T-helper 1 cell treated with Interleukin-12 subunit alpha and Interleukin-12 subunit beta and Interleukin-4 antibody, amounts not matched to agents 30 μg/mL and 1 μg/mL, for 36 hours (primary cell): ENCODE measurements around the gene SLC39A11.

Experiments used
- H3K27ac Mint-ChIP-seq: one replicate; pipeline ENCODE4 v1.8.0; 2021; ENCODE audit warnings: mild to moderate bottlenecking, mixed read lengths
- H3K27me3 Mint-ChIP-seq: one replicate; pipeline ENCODE4 v1.8.0; 2021; ENCODE audit warnings: low read depth, mixed read lengths
- H3K36me3 Mint-ChIP-seq: one replicate; pipeline ENCODE4 v1.8.0; 2021; ENCODE audit warnings: low read depth, mixed read lengths
- H3K4me1 Mint-ChIP-seq: one replicate; pipeline ENCODE4 v1.8.0; 2021; ENCODE audit warnings: low read depth, mixed read lengths
- H3K4me3 Mint-ChIP-seq: one replicate; pipeline ENCODE4 v1.8.0; 2021; ENCODE audit warnings: mild to moderate bottlenecking, moderate library complexity, mixed read lengths
- H3K9me3 Mint-ChIP-seq: one replicate; pipeline ENCODE4 v1.8.0; 2021; ENCODE audit warnings: mixed read lengths

The SLC39A11 gene

DNA sequence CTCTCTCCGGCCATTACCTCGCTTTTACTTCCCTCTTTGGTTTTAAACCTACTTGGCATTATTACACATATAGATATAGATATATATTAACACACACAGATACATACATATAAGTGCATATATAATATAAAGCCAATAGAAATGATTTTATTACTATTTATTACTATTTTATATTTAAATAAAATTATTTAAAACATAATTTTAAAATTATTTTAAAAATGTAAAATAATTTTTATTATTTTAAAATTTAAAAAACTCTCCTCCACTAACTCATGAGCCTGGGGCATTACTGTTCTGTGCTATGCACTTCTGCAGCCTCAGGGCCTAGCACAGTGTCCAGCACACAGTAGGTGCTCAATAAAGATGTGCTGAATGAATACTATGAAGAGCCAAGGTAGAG is 200.9 kb downstream of the SLC39A11 start:
- Mint-ChIP-seq H3K36me3 (peaks cover 1% of the 10 kb centered on the region), H3K27ac (no peak overlapping the region), H3K9me3 (no peaks in the 10 kb centered on the region), H3K4me3 (no peak overlapping the region), H3K27me3 (no peaks in the 10 kb centered on the region), H3K4me1 (no peaks in the 10 kb centered on the region)

GRCh38 chr17:72890711-72891110 is 201.8 kb downstream of the SLC39A11 start:
- H3K4me1 Mint-ChIP-seq = no peaks in the 10 kb centered on the region
- no peak overlapping the region for H3K4me3 Mint-ChIP-seq
- peaks cover 7% of the 10 kb centered on the region for H3K9me3 Mint-ChIP-seq
- peaks cover 1% of the 10 kb centered on the region for H3K36me3 Mint-ChIP-seq
- H3K27ac Mint-ChIP-seq = no peak overlapping the region
- H3K27me3 Mint-ChIP-seq = no peaks in the 10 kb centered on the region

DNA sequence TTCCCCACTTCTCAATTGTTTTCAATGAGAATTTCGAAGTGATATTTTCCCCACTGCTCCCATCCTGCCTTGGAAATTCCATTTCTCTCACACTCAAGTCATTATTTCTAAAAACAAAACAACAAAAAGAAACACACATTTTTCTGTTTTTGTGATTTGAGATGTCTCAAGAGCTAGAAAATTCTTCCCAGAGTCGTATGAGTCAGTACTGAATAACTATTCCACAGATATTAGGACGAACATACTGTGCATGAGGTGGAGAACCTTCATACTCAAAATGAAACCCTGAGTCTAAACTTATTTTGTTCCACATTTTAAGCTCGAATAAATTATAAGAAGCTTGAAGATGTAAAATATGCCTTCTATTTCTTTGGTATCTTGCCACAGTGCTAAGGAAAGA is 204.6 kb downstream of the SLC39A11 start:
- Mint-ChIP-seq H3K4me3 (no peak overlapping the region), H3K27ac (no peak overlapping the region), H3K36me3 (peaks cover 1% of the 10 kb centered on the region), H3K4me1 (no peaks in the 10 kb centered on the region), H3K9me3 (peaks cover 7% of the 10 kb centered on the region), H3K27me3 (no peaks in the 10 kb centered on the region)

DNA sequence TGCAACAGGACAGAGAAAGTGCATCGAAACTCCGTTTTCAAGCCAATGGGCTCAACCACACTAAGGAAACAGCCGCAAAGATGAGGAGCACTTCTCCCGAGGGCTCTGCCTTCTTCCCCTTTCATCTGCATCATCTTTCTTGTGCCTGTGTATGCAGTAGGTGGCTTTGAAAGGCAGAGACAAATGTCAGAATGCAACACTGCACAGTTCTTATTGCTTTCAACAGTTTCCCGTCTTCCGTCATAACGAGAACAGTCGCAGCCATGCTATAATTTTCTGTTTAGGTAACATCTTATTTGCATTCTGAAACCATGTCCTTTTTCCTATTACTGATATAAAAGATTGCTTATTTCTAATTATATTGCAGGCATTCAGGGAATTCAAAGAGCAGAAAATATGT is 205.2 kb downstream of the SLC39A11 start:
- H3K36me3 Mint-ChIP-seq = peaks cover 1% of the 10 kb centered on the region
- H3K27ac Mint-ChIP-seq = no peak overlapping the region
- H3K4me1 Mint-ChIP-seq = no peaks in the 10 kb centered on the region
- peaks cover 10% of the 10 kb centered on the region for H3K9me3 Mint-ChIP-seq
- no peak overlapping the region for H3K4me3 Mint-ChIP-seq
- H3K27me3 Mint-ChIP-seq = no peaks in the 10 kb centered on the region

DNA sequence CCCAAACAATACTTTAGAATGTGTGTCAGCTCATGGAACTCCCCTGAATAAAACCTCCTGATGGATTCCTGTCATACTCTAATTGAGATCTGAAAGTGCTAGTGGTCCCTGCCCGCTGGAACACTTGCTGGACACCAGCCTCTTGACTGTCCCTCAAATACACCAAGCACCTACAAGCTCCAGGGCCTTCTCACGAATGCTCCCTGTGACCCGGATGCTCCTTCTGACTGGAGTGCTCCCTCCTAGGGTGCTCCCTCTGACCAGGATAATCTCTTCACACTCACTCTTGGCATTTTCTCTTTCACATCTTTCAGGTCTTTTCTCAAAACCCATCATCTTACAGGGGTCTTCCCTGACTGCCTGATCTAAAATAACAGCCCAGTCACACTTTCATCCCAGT is 205.9 kb downstream of the SLC39A11 start:
- no peaks in the 10 kb centered on the region for H3K4me1 Mint-ChIP-seq
- no peaks in the 10 kb centered on the region for H3K27me3 Mint-ChIP-seq
- peaks cover 14% of the 10 kb centered on the region for H3K9me3 Mint-ChIP-seq
- peaks cover 1% of the 10 kb centered on the region for H3K36me3 Mint-ChIP-seq
- no peak overlapping the region for H3K4me3 Mint-ChIP-seq
- H3K27ac Mint-ChIP-seq = no peak overlapping the region

DNA sequence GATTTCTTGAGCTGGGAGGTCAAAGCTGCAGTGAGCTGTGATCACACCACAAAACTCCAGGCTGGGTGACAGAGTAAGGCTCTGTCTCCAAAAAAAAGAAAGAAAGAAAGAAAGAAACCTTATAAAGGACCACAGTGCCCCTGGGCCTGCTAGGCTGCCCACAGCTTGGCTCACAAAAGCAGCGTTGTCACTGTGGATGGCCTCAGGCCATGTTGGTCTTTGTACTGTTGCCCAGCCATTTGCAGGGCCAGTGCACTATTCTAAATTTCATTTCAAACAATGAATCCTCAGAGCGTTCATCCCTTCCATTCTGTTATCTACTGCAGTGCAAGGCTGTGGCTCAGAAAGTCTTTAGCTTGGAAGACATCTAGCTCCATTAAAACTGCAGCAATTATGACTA is 208.4 kb downstream of the SLC39A11 start:
- peaks cover 9% of the 10 kb centered on the region for H3K36me3 Mint-ChIP-seq
- peaks cover 2% of the 10 kb centered on the region for H3K4me1 Mint-ChIP-seq
- H3K9me3 Mint-ChIP-seq = peaks cover 28% of the 10 kb centered on the region
- no peak overlapping the region for H3K27ac Mint-ChIP-seq
- no peak overlapping the region for H3K4me3 Mint-ChIP-seq
- no peaks in the 10 kb centered on the region for H3K27me3 Mint-ChIP-seq

DNA sequence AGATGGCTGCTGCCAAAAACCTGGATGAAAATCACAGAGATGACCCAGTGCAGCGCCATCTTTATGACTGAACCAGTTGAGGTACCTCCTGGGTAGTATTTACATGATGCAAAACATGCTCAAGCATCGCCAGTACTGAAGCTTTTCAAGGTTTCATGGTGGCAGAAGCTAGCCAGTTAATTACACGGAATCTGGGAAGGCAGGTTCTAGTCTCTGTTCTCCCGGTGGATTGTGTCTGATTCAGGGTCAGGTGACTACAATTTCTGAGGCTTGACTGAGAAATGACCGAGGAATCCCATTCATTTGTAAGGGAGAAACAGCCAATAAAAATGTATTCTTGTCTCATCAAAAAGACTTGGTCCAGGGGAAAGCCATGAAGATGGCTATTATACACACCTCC is 209.1 kb downstream of the SLC39A11 start:
- H3K4me3 Mint-ChIP-seq = no peak overlapping the region
- H3K27me3 Mint-ChIP-seq = no peaks in the 10 kb centered on the region
- H3K9me3 Mint-ChIP-seq = peaks cover 34% of the 10 kb centered on the region
- no peak overlapping the region for H3K27ac Mint-ChIP-seq
- peaks cover 9% of the 10 kb centered on the region for H3K36me3 Mint-ChIP-seq
- peaks cover 2% of the 10 kb centered on the region for H3K4me1 Mint-ChIP-seq

DNA sequence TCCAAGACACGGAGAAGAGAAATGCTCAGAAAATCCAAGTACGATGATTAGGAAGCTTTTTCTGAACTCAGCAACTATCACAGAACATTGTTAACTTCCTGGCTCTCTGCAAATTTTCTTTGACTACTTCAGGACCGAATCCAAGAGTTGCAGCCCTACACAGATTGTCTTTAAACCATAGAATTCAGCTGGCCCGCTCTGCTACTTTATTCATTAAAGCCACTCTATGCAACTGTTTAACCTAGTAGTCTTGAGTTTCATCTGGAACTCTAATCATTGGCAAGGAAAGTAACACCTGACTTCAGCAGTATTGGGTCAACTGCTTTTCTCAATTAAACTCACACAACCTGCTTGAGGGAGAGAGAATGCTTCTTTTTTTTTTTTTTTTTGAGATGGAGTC is 210.1 kb downstream of the SLC39A11 start:
- Mint-ChIP-seq H3K4me3 (no peak overlapping the region), H3K9me3 (peaks cover 37% of the 10 kb centered on the region), H3K27me3 (no peaks in the 10 kb centered on the region), H3K36me3 (peaks cover 10% of the 10 kb centered on the region), H3K4me1 (peaks cover 2% of the 10 kb centered on the region), H3K27ac (no peak overlapping the region)

DNA sequence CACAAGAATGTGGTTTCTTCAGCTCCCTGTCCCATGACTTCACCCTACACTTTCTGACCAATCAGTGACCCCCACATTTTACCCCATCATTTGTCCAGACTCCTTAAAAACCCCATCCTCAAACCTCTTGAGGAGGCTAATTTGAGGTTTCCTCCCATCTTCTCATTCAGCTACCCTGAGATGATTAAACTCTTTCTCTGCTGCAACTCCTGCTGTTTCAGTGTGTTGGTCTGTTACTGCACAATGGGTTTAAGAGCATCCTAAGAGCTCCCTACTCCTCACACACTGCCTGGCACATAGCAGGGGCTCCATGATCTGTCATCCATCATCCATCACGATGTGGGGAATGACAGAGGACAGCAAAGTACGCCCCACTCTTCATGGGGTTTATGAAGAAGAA is 212.6 kb downstream of the SLC39A11 start:
- peaks cover 2% of the 10 kb centered on the region for H3K4me1 Mint-ChIP-seq
- no peak overlapping the region for H3K4me3 Mint-ChIP-seq
- H3K36me3 Mint-ChIP-seq = peaks cover 15% of the 10 kb centered on the region
- no peak overlapping the region for H3K27ac Mint-ChIP-seq
- H3K27me3 Mint-ChIP-seq = no peaks in the 10 kb centered on the region
- H3K9me3 Mint-ChIP-seq = peaks cover 51% of the 10 kb centered on the region

DNA sequence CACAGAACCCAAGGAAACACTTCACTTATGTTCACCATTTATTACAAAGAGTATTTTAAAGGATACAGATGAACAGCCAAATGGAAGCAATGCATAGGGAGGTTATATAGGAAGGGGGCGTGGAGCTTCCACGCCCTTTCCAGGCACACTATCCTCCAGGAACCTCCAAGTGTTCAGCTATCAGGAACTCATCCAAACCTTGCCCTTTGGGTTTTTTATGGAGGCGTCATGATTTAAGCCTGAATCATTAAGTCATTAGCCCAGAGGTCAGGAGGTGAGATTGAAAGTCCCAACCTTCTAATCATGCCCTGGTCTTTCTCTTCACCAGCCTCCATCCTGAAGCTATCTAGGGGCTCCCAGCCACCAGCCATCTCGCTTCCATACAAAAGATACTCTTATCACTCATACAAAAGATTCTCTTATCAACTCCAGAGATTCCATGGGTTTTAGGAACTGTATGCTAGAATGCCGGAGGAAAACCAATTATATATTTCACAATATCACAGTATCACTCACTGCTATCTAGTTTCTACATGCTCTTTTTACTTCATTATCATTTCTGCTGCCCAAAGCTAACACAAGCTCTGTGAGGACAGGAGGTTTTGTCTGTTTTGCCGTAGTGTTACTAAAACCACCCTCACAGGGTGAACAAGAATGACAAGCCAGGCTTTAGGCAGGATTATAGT is 213.4 kb downstream of the SLC39A11 start:
- H3K4me1 Mint-ChIP-seq = peaks cover 2% of the 10 kb centered on the region
- peaks cover 18% of the 10 kb centered on the region for H3K36me3 Mint-ChIP-seq
- no peak overlapping the region for H3K4me3 Mint-ChIP-seq
- peaks cover 56% of the 10 kb centered on the region for H3K9me3 Mint-ChIP-seq
- no peak overlapping the region for H3K27ac Mint-ChIP-seq
- H3K27me3 Mint-ChIP-seq = no peaks in the 10 kb centered on the region

DNA sequence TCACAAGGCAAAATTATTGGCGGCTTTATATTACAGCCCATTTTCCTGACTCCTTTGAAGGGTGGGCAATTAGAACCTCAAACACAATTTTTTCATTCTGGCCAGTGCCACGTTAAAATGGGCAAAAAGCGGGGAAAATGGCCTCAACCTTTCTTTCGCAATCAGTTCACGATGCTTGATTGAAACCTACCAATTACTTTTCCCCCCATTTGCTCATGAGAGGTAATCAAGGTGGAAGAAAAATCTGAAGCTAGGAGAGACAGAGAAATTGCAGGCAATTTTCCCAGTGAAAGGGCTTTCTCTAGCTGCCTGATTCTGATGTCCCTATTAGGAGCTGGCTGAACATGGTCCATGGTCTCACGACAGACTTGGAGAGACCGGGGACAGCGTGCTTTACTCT is 215.1 kb downstream of the SLC39A11 start:
- Mint-ChIP-seq H3K4me3 (no peak overlapping the region), H3K27ac (no peak overlapping the region), H3K27me3 (no peaks in the 10 kb centered on the region), H3K36me3 (peaks cover 18% of the 10 kb centered on the region), H3K9me3 (peaks cover 54% of the 10 kb centered on the region), H3K4me1 (peaks cover 2% of the 10 kb centered on the region)

- Mint-ChIP-seq H3K4me3 (no peak overlapping the region), H3K27me3 (no peaks in the 10 kb centered on the region), H3K4me1 (peaks cover 2% of the 10 kb centered on the region), H3K9me3 (peaks cover 49% of the 10 kb centered on the region), H3K27ac (no peak overlapping the region), H3K36me3 (peaks cover 18% of the 10 kb centered on the region)
These were observed 216.1 kb downstream of the SLC39A11 start for GRCh38 chr17:72876413-72876812.

DNA sequence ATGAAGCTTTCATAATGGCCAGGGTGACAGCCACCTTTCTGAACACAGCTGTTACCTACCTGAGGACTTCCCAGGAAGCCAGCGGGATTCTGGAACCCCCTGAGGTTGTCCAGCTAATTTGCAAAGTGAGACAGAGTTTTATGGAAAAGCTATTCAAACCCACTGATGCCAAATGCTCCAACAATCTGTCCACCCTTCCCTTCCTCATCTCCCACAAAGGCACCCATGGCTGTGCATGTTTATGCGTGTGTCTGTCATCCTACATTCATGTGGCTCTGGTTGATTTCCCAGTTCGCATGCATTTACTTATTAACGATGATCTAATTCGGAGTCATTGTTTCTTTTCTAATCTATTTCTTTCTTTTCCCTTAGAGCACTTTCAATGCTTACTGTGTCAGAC is 217.1 kb downstream of the SLC39A11 start:
- Mint-ChIP-seq H3K9me3 (peaks cover 48% of the 10 kb centered on the region), H3K4me1 (peaks cover 2% of the 10 kb centered on the region), H3K27ac (no peak overlapping the region), H3K36me3 (peaks cover 18% of the 10 kb centered on the region), H3K4me3 (no peak overlapping the region), H3K27me3 (no peaks in the 10 kb centered on the region)

DNA sequence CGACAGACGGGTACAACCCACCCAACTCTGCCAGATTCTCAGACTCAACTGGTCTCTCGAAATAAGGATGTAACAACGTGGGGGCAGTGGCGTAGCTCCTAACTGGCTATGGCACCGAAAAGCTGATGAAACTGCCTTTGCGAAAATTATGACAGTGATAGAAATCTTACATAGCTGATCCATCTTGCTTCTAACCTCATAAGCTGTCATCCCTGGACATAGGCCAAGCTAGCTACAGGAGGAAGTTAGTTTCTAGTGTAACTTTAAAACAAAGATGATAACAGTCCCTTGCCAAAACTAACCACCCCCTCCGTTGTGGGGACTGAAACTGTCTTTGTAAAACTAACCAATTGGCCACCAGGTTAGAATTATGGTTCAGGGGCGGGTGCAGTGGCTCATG is 220.1 kb downstream of the SLC39A11 start:
- peaks cover 8% of the 10 kb centered on the region for H3K36me3 Mint-ChIP-seq
- peaks cover 26% of the 10 kb centered on the region for H3K9me3 Mint-ChIP-seq
- no peak overlapping the region for H3K27ac Mint-ChIP-seq

GRCh38 chr17:72870367-72870985 is 222.0 kb downstream of the SLC39A11 start:
- no peak overlapping the region for H3K4me3 Mint-ChIP-seq
- peaks cover 3% of the 10 kb centered on the region for H3K36me3 Mint-ChIP-seq

More for the DNA sequence above, 220.1 kb downstream of the SLC39A11 start:
- Mint-ChIP-seq H3K27me3 (no peaks in the 10 kb centered on the region), H3K4me3 (no peak overlapping the region), H3K4me1 (peaks cover 6% of the 10 kb centered on the region)

More at GRCh38 chr17:72870367-72870985, 222.0 kb downstream of the SLC39A11 start:
- Mint-ChIP-seq H3K27me3 (no peaks in the 10 kb centered on the region), H3K9me3 (peaks cover 7% of the 10 kb centered on the region), H3K27ac (no peak overlapping the region), H3K4me1 (peaks cover 15% of the 10 kb centered on the region)
